Measurements from ENCODE around the gene CYP19A1.
A peak's percentile ranks its signal among the peaks of the same experiment; 100 is the strongest.

Gene CYP19A1

GRCh38 chr15:51186891-51187290, 151.5 kb downstream of the CYP19A1 start:
- no peak for DNase-seq (ENCODE audit: low read depth in 2 of 3, low spot score in 1 of 3)

GRCh38 chr15:51186181-51186705, 152.2 kb downstream of the CYP19A1 start:
- no peak for DNase-seq (ENCODE audit: low read depth in 2 of 3, low spot score in 1 of 3)

DNA sequence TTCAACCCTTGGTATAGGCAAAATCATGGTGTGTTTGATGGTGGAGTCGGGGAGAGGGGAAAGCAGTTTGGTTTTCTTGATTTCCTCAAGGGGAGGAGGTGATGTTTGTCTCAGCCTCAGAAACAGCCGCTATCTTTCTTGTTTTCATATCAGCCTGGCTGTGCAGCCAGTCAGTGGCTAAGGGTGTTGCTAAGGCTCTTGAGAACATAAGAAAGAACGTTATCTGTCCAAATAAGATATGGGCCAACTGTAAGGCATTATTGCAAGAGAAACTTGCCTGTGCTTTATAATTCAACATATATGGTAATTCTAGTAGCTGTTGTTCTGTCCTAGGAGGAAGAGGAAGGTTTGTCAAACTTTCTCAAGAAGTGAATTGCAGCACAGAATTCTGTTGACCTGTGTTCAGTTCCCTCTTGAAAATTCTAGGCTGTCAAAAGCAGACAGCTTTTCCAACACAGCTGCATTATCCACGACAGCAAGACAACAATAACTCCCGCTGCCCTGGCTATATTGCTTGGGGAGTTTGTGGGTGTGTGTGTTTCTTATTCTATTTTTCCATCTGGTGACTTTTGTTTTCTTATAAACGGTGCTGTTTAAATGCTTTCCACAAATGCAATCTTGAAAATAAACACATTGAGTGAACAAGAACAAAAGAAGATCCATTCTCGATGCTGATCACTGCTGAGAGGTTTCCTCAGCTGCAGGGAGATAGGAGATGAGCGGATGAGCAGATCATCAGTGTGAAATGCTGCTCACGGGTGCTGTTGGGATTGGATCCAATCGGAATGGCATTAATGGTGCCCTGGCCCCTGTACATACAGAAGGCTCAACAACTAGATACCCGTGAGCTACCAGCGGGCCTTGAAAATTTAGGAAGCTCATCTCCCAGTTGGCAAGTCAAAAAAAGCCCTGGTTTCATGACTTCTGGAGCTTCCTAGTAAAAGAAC, 152.9 kb downstream of the CYP19A1 start:
- no peak for DNase-seq (ENCODE audit: low read depth in 2 of 3, low spot score in 1 of 3)

DNA sequence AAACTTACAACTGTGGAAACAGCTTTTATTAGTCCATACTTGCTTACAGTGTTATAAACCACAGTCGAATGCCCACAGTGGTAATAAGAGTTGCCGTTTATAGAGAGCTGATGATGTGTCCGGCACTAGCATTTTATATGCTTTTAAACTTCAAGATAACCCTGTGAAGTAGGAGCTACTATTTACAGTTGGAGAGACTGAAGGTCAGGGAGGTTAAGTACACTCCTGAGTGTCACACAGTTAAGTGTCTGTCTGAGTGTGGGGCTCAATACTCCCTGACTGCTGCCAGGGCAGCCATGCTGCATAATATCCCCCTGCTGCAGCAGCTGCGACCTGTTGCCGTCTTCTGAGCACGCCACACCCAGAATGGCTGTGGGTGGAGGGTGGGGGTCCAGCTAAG, 153.8 kb downstream of the CYP19A1 start:
- no peak for DNase-seq (ENCODE audit: low read depth in 2 of 3, low spot score in 1 of 3)

DNA sequence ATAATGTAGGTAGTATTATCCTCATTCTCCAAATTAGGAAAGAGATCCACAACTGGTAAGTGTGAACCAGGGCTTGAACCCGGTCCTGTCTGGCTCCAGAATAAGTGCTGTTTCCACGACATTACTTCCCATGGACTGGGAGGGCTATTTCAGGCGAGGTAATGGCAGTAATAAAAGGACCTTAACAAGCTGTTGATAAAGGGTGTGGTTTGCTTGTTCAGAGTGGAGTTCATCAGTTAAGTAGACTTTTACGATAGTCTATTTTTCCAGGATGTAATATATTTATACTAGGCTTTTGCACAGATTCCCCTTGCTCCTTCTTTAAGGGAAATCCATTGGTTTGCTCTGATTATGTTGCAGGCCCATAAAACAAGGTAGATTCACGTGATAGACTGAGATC, 155.3 kb downstream of the CYP19A1 start:
- no peak for DNase-seq (ENCODE audit: low read depth in 2 of 3, low spot score in 1 of 3)

- no peak for DNase-seq (ENCODE audit: low read depth in 2 of 3, low spot score in 1 of 3)
Observed at GRCh38 chr15:51181905-51182304, 156.5 kb downstream of the CYP19A1 start.

- DNase-seq (ENCODE audit: low read depth in 2 of 3, low spot score in 1 of 3) = no peak
Observed at GRCh38 chr15:51181221-51181620, 157.2 kb downstream of the CYP19A1 start.

GRCh38 chr15:51180534-51180933, 157.9 kb downstream of the CYP19A1 start:
- DNase-seq (ENCODE audit: low read depth in 2 of 3, low spot score in 1 of 3) = no peak

DNA sequence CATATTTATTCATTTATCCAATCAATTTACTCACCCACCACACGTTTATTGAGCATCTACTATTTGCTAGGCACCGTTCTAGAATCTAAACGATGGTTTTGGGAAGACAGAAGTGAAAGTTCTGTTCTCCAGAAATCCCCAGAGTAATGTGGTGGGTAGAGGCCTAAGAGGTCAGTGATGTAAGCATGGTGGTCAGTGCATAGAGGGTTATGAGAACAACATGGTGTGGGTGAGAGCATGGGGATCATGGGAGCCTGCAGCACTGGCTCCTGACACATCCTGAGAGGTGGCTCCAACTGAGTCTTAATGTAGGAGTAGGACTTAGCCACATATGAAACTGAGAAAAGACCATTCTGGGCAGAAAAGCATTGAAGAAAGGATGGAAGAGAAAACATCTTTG, 158.4 kb downstream of the CYP19A1 start:
- DNase-seq (ENCODE audit: low read depth in 2 of 3, low spot score in 1 of 3) = no peak

DNA sequence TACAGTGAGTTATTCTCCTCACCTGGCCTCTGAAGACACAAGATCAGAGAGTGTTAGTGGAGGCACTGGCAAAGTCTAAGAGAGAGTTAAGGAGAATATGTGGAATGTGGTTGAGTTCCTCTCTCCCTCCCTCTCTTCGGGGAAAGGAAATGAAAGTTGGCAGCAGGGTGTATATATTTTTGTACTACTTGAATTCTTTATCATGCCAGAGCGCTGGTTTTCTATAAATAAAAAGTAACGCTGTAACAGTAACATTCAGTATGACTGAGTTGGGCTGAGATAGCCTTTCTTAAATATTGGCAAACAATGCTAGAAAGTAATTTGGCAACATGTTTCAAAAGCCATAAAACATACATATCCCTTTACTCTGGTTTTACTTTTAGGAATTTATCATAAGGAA, 166.2 kb downstream of the CYP19A1 start:
- no peak for DNase-seq (ENCODE audit: low read depth in 2 of 3, low spot score in 1 of 3)

DNA sequence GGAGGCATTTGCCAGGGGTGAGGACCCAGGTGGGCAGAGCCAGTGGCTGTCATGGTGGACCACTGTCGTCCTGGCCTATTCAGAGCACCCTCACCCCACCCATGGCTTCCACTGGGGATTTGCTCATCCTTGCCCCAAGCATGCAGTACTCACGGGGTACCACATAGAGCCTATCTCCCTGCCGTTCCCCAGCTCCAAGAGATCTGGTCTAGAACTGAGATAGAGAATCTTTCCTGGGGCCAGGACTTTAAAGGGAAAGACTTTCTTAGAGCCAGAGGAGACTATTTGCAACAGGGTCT, 166.8 kb downstream of the CYP19A1 start:
- no peak for DNase-seq (ENCODE audit: low read depth in 2 of 3, low spot score in 1 of 3)

GRCh38 chr15:51170882-51171633, 167.3 kb downstream of the CYP19A1 start:
- no peak for DNase-seq (ENCODE audit: low read depth in 2 of 3, low spot score in 1 of 3)

GRCh38 chr15:51168700-51169099, 169.7 kb downstream of the CYP19A1 start:
- DNase-seq (ENCODE audit: low read depth in 2 of 3, low spot score in 1 of 3) = no peak

GRCh38 chr15:51163843-51164242, 174.6 kb downstream of the CYP19A1 start:
- no peak for DNase-seq (ENCODE audit: low read depth in 2 of 3, low spot score in 1 of 3)

GRCh38 chr15:51162865-51163762, 175.3 kb downstream of the CYP19A1 start:
- peak; percentile 37 to 74 (median 41) for DNase-seq (ENCODE audit: low read depth in 2 of 3, low spot score in 1 of 3)

- no peak for DNase-seq (ENCODE audit: low read depth in 2 of 3, low spot score in 1 of 3)
Observed at GRCh38 chr15:51161491-51162220, 176.7 kb downstream of the CYP19A1 start.

DNA sequence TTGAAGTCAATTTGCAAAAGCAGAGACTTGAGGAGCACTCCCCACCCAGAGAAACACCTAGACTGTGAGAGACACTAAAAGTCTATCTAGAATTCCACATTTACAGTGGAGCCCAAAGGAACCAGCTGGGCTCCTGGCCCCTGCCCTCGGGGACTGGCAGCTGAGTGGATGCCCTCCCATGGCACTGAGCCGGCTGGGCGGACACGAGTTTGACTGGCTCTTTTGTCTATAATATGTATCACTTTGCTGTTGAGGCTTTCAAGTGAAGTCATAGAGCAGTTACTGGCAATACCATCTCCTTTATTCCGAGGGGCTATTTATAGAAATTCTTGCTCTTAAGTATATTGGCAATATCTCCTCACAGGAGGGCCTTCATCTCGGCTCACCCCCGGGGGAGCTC, 177.9 kb downstream of the CYP19A1 start:
- DNase-seq (ENCODE audit: low read depth in 2 of 3, low spot score in 1 of 3) = no peak

Measured in stimulated activated CD4-positive, alpha-beta T cell treated with anti-CD3 and anti-CD28 coated beads, Interleukin-12 subunit alpha, Interleukin-12 subunit beta, amount 100 ng/mL, for 48 hours (primary cell).